B cell (primary cell): ENCODE data around the gene NHSL1.

Experiments used
- CTCF ChIP-seq: fragments of 200-600 bp; IDR thresholded peaks from one replicate; pipeline ENCODE4 v1.8.0; 2022; ENCODE audit warnings: antibody characterized with exemption, mild to moderate bottlenecking
- EZH2 ChIP-seq: IDR thresholded peaks from 2 replicates; pipeline ENCODE4 v1.6.1; 2012; ENCODE audit warnings: borderline replicate concordance, low read depth, mild to moderate bottlenecking, moderate library complexity, low read length; ENCODE audit not compliant: insufficient read depth, poor library complexity, severe bottlenecking

DNA sequence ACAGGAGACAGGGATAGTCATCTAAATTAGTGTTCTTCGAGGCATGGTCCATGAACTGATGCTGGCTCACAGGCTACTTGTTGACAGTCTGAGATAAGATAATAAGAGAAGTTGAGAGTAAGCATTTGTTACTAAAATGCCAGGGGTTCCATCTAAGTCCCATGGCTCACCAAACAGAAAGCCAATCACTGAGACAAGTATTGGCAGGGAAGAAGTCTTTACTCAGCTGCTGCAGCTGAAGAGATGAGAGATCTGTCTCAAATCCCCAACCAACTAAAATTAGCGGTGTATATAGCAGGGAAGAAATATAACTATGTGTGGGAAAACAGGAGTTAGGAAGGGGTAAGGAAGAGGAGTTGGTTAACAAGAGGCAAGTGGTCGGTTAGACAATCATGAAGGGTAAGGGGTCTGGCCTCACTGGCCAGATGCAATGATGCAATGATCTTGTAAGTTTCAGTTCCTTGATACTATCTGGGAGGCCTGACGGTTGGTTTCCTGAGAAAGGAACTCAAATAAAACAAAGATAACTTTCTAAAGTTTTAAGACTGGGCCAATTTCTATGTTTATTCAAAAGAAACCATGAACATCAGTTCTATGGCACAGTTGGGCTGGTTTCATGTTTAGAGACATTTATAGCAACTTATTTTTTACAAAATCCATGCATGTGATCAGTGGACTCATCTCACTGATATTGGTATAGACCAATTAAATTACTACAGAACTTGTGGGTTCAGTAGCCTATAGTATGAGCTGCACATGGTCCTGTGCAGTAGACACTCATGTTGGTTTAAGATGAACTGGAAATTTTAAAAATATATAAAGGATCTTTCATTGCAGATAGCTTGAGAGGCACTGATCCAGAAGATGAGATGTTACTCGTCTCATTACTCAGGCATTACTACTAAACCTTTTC is 105.2 kb downstream of the NHSL1 start:
- no peak for TF ChIP-seq CTCF
- no peak for TF ChIP-seq EZH2
